Activated CD4-positive, CD25-positive, alpha-beta regulatory T cell (primary cell): ENCODE measurements around the gene NDUFB10.
"Not testable (repeated sequence)": the region's sequence is repeated elsewhere in the genome, so short reads cannot be mapped to it uniquely, and the experiment has no call there.

Source experiments
- DNase-seq, 4 experiments: peaks; one replicate each; lab custom pipeline; 2025; lab: John Stamatoyannopoulos, UW

The NDUFB10 gene

DNA sequence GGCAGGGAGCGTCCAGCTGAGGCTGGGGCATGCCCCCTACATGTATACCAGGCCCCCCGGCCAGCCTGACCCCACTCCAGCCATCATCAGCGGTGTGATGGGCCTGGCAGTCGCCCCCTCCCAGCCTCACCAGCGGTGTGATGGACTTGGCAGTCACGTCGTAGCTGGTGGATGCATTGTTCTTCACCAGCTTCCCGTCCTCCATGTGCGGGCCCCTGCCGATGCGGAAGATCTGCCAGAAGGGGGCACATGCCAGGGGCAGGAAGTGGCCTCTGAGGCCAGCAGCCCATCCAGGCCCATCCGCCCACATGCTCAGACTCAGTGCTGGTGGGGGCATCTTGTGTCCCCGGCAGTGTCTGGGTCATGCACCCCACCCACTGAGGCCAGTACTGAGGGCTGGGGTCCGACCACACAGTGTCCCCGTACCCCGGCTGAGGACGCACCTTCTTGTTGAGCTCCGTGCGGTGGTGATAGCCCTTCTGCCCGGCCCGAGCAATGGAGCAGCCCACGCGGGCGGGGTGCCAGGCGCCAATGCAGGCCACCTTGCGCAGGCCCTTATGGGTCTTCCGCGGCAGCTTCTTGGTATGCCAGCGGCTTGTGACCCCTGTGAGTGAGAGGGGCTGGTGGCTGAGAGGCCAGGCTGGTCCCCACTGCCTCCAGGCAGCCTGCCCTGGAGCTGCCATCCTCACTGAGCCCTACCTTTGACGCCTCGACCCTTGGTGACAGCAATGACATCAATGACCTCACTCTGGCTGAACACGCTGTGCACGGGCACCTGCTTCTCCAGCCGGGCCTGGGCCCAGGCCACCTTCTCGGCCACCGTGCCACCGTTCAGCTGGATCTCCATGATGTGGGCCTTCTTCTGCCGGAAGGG is 12.6 kb upstream of the NDUFB10 start:
- no peak for DNase-seq

- no peak for DNase-seq
These were observed 12.0 kb upstream of the NDUFB10 start for GRCh38 chr16:1947369-1947670.

DNA sequence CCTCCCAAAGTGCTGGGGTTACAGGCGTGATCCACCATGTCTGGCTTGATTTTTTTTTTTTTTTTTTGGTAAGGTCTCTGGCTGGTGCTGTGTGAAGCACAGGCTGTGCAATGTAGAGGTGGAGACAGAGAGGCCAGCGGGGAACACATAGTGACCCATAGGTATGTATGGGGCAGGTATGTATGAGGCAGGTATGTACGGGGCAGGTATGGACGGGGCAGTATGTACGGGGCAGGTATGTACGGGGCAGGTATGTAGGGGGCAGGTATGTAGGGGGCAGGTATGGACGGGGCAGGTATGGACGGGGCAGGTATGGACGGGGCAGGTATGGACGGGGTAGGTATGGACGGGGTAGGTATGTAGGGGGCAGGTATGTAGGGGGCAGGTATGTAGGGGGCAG is 9.8 kb upstream of the NDUFB10 start:
- no peak for DNase-seq

- DNase-seq: no peak
These were observed 9.3 kb upstream of the NDUFB10 start for GRCh38 chr16:1950047-1950446.

- DNase-seq: no peak
These were observed 8.8 kb upstream of the NDUFB10 start for GRCh38 chr16:1950559-1950958.

DNA sequence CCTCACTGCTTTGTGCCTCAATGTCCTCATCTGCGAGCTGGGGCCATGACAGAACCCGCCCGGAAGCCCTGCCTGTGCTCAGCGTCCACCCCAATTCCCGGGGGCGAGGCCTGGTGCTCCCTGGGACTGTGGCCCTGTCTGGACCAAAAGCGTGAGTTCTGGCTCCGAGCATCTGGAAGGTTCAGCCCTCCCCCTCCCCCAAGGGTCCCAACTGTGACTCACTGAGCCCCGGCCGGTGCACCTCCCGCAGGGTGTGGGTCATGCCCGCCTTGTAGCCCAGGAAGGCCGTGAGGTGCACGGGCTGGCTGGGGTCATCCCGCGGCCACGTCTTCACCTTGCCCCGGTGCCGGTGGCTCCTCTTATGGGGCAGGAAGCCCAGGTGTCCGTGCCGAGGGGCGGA is 5.6 kb upstream of the NDUFB10 start:
- DNase-seq: no peak

DNA sequence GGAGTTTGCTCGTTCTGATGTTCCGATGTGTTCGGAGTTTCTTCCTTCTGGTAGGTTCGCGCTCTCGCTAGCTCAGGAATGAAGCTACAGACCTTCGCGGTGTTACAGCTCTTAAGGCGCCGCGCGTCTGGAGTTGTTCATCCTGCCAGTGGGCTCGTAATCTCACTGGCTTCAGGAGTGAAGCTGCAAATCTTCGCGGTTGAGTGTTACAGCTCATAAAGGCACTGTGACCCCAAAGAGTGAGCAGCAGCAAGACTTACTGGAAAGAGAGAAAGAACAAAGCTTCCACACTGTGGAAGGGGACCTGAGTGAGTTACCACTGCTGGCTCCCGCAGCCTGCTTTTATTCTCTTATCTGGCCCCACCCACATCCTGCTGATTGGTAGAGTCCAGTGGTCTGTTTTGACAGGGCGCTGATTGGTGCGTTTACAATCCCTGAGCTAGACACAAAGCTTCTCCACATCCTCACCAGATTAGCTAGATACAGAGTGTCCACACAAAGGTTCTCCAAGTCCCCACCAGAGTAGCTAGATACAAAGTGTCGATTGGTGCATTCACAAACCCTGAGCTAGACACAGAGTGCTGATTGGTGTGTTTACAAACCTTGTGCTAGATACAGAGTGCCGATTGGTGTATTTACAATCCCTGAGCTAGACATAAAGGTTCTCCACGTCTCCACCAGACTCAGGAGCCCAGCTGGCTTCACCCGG is 1.8 kb upstream of the NDUFB10 start:
- DNase-seq: not testable (repeated sequence)

GRCh38 chr16:1958143-1958491 is 1.2 kb upstream of the NDUFB10 start:
- DNase-seq: not testable (repeated sequence)

- no peak for DNase-seq
These were observed 546 bp upstream of the NDUFB10 start for GRCh38 chr16:1958715-1959268.

DNA sequence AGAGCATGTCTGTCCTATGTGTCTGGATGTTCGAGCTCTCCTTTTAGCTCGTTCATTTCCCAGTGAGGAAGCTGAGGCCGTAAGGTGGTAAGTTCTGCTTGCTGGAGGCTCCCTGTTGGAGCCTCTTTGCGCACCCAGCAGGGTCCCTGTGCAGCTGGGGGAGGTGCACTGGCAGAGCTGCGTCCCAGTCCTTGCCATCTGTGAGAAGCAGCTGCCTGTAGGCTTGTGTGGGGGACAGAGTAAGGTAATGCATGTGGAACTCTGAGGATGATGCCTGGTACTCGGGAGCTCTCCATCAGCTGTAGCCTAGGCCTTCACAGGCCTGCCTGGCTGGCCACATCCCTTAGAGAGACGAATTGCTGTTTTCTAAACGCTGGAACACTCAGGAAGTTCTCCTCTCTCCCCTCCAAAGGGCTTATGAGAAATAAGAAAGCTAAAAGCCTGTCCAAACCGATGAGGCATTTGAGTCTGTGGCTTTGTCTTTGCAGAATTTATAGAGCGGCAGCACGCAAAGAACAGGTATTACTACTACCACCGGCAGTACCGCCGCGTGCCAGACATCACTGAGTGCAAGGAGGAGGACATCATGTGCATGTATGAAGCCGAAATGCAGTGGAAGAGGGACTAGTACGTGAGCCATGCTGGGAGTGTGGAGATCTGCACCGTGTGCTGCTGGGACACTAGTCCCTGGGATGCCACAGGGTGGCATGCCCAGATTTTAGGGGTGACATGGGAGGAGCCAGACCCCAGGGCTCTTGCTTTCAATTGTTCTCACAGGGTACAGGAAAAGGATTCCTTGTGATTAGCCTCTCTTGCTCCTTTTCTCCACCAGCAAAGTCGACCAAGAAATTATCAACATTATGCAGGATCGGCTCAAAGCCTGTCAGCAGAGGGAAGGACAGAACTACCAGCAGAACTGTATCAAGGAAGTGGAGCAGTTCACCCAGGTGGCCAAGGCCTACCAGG is 1.6 kb downstream of the NDUFB10 start:
- peak in 1 of 4 experiments; percentile 46 for DNase-seq

- no peak for DNase-seq
These were observed 2.3 kb downstream of the NDUFB10 start for GRCh38 chr16:1961651-1962067.

GRCh38 chr16:1962161-1963153 is 3.1 kb downstream of the NDUFB10 start:
- not testable (repeated sequence) for DNase-seq

- no peak for DNase-seq
These were observed 4.6 kb downstream of the NDUFB10 start for GRCh38 chr16:1963806-1964505.

- DNase-seq: peak; percentile 94 to 98 (median 97)
These were observed 5.4 kb downstream of the NDUFB10 start, which contains the start of gene RPS2 for GRCh38 chr16:1964506-1965395. TSS of gene RPS2 (minus strand) at chr16:1964826. CDS start at chr16:1964625, 201 bp downstream.

- no peak for DNase-seq
These were observed 6.2 kb downstream of the NDUFB10 start for GRCh38 chr16:1965396-1966001.

DNA sequence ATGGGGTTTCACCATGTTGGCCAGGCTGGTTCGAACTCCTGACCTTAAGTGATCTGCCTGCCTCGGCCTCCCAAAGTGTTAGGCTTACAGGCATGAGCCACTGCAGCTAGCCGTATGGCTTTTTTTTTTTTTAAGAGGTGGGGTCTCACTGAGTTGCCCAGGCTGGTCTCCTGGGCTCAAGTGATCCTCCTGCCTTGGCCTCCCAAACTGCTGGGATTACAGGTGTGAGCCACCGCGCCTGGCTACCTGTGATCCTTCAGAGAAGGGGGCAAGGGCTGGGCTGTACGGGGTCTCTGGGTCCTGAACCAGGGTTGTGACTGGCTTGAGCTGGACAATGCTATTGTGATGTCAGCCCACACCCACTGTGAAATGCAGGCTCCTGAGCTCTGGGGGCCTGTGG is 7.1 kb downstream of the NDUFB10 start, which contains the start of gene RNF151:
RNF151 (plus strand) TSS at position 397 of the 400 bp plus-strand sequence. CDS start 26 bp downstream, outside the sequence.
- DNase-seq: no peak

DNA sequence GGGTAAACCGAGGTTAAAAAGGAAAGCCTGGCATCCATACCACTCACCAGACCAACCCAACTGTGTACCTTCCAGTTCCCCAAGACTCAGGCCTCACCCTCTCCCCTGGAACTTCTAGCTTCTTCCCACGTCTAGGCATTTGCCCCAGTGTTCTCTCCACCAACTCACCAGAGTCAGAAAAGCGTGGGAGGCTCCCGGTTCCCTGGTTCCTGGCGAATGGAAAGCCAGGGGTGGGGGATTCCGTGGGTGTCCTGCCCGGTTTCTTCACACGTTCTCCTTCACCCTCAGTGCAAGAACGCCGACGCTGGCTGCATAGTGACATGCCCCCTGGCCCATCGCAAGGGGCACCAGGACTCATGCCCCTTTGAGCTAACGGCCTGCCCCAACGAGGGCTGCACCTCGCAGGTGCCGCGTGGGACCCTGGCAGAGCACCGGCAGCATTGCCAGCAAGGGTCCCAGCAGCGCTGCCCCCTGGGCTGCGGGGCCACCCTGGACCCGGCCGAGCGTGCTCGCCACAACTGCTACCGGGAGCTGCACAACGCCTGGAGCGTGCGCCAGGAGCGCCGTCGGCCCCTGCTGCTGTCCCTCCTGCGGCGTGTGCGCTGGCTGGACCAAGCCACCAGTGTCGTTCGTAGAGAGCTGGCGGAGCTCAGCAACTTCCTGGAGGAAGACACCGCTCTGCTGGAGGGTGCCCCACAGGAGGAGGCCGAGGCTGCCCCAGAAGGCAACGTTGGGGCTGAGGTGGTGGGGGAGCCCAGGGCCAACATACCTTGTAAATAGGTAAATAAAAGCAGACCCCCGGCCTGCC is 9.0 kb downstream of the NDUFB10 start:
- DNase-seq: no peak
